DND-41 (cell line): ENCODE results near the gene IBTK.

Experiments used
- ATAC-seq: fragments of 200-7000 bp; cut with Tn5 transposase; 3 replicates; pipeline ENCODE4 v1.9.1; 2021; ENCODE audit warnings: low read depth; ENCODE audit not compliant: insufficient read depth
- DNase-seq: peaks from one replicate; pipeline ENCODE4 v3.0.0-alpha.2; 2020
- H2AFZ ChIP-seq: 2 replicates; pipeline ENCODE4 v1.6.0; 2012; ENCODE audit warnings: low read depth, low read length
- H3K27ac ChIP-seq: 2 replicates; pipeline ENCODE4 v1.5.1; 2012; ENCODE audit warnings: low read length, inconsistent platforms
- H3K27me3 ChIP-seq: fragments of 200-600 bp; sonication (generic); 2 replicates; pipeline ENCODE4 v1.6.0; 2012; ENCODE audit warnings: low read length, mild to moderate bottlenecking, inconsistent platforms; ENCODE audit not compliant: insufficient read depth, poor library complexity
- H3K36me3 ChIP-seq: 2 replicates; pipeline ENCODE4 v1.5.1; 2012; ENCODE audit warnings: low read length, inconsistent platforms; ENCODE audit not compliant: insufficient read depth
- H3K4me1 ChIP-seq: 2 replicates; pipeline ENCODE4 v1.5.1; 2012; ENCODE audit warnings: mild to moderate bottlenecking, low read length; ENCODE audit not compliant: insufficient read depth
- H3K4me2 ChIP-seq: 2 replicates; pipeline ENCODE4 v1.6.0; 2012; ENCODE audit warnings: mild to moderate bottlenecking, moderate library complexity, low read length, inconsistent platforms; ENCODE audit not compliant: insufficient read depth
- H3K4me3 ChIP-seq, 2 experiments: fragments of 200-600 bp in 1 of 2; shearing (Covaris generic) in 1 of 2; 2 replicates each; pipeline ENCODE4 v1.5.1; 2012 to 2016; ENCODE audit warnings: inconsistent platforms in 2 of 2, low read length in 2 of 2, mild to moderate bottlenecking in 2 of 2, low read depth in 1 of 2, moderate library complexity in 1 of 2
- H3K79me2 ChIP-seq: 2 replicates; pipeline ENCODE4 v1.6.0; 2012; ENCODE audit warnings: low read length, inconsistent platforms; ENCODE audit not compliant: insufficient read depth
- H3K9ac ChIP-seq: 2 replicates; pipeline ENCODE4 v1.6.0; 2012; ENCODE audit warnings: low read depth, mild to moderate bottlenecking, inconsistent platforms, low read length, moderate library complexity
- H3K9me3 ChIP-seq: 2 replicates; pipeline ENCODE4 v1.5.1; 2012; ENCODE audit warnings: low read length, moderate library complexity, mild to moderate bottlenecking, inconsistent platforms; ENCODE audit not compliant: insufficient read depth, severe bottlenecking
- H4K20me1 ChIP-seq: 2 replicates; pipeline ENCODE4 v1.6.0; 2012; ENCODE audit warnings: low read length; ENCODE audit not compliant: insufficient read depth
- CTCF ChIP-seq: IDR thresholded peaks from 2 replicates; pipeline ENCODE4 v1.5.1; 2012; ENCODE audit warnings: borderline replicate concordance, low read length, moderate library complexity, mild to moderate bottlenecking; ENCODE audit not compliant: poor library complexity, severe bottlenecking; ENCODE audit errors: extremely low read depth
- EZH2 ChIP-seq: IDR thresholded peaks from 3 replicates; pipeline ENCODE4 v1.6.1; 2012; ENCODE audit warnings: borderline replicate concordance, low read depth, mild to moderate bottlenecking, moderate library complexity, low read length, inconsistent platforms; ENCODE audit not compliant: severe bottlenecking

The IBTK gene

GRCh38 chr6:82246802-82247504, 591 bp downstream of the IBTK start:
- Histone ChIP-seq H3K36me3 (peaks cover 22% of the 10 kb centered on the region), H4K20me1 (peaks cover 4% of the 10 kb centered on the region; the same call in 1 of the 2 replicates), H3K27me3 (no peaks in the 10 kb centered on the region), H3K4me2 (peak overlapping the region; percentile 89), H3K27ac (peak overlapping the region; percentile 90), H2AFZ (peak overlapping the region; percentile 95), H3K9me3 (no peaks in the 10 kb centered on the region), H3K79me2 (peaks cover 62% of the 10 kb centered on the region), H3K4me3 (peak overlapping the region; percentile 48 to 74), H3K4me1 (peaks cover 39% of the 10 kb centered on the region), H3K9ac (peak overlapping the region; percentile 89)
- TF ChIP-seq CTCF, result no peak
- no peak for TF ChIP-seq EZH2
- ATAC-seq (peak; percentile 52), DNase-seq (peak; percentile 49)

DNA sequence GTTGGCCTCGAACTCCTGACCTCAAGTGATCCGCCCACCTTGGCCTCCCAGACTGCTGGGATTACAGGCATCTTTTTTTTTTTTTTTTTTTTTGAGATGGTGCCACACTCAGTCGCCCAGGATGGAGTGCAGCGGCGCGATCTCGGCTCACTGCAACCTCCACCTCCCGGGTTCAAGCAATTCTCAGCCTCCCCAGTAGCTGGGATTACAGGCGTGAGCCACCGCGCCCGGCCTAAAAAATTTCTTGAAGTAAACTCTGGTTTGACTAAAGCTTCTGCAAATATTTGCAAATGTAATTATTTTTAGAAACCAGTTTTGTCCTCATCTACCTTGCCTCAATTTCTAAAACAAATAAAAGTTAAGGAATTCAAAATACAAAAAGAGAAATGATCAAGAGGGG, 1.2 kb downstream of the IBTK start:
- peak overlapping the region; percentile 89 for H3K4me2 ChIP-seq
- DNase-seq (peak; percentile 20), ATAC-seq (no peak)
- no peak for TF ChIP-seq EZH2
- TF ChIP-seq CTCF, result no peak
- H3K4me3 ChIP-seq, result peak overlapping the region; percentile 48 to 74
- peaks cover 43% of the 10 kb centered on the region for H3K4me1 ChIP-seq
- H3K27me3 ChIP-seq, result no peaks in the 10 kb centered on the region
- peaks cover 4% of the 10 kb centered on the region; the same call in 1 of the 2 replicates for H4K20me1 ChIP-seq
- peaks cover 22% of the 10 kb centered on the region for H3K36me3 ChIP-seq
- H2AFZ ChIP-seq, result peak overlapping the region; percentile 95
- H3K9me3 ChIP-seq, result no peaks in the 10 kb centered on the region
- peak overlapping the region; percentile 89 for H3K9ac ChIP-seq
- H3K79me2 ChIP-seq, result peaks cover 67% of the 10 kb centered on the region
- peak overlapping the region; percentile 90 for H3K27ac ChIP-seq

GRCh38 chr6:82245376-82245775, 2.2 kb downstream of the IBTK start:
- Histone ChIP-seq H3K4me3 (peak overlapping the region in 1 of 2 experiments; percentile 74; a peak in 1 of 4 replicates), H3K4me1 (peaks cover 43% of the 10 kb centered on the region), H4K20me1 (peaks cover 4% of the 10 kb centered on the region; the same call in 1 of the 2 replicates), H3K4me2 (peak overlapping the region; percentile 89), H3K79me2 (peaks cover 77% of the 10 kb centered on the region), H3K9ac (peak overlapping the region; percentile 89), H2AFZ (no peak overlapping the region), H3K27ac (peak overlapping the region; percentile 4), H3K9me3 (no peaks in the 10 kb centered on the region), H3K36me3 (peaks cover 29% of the 10 kb centered on the region), H3K27me3 (no peaks in the 10 kb centered on the region)
- DNase-seq (no peak), ATAC-seq (no peak)
- TF ChIP-seq EZH2 (no peak), CTCF (no peak)
